ENCODE measurements around the gene WDR90.

DNA sequence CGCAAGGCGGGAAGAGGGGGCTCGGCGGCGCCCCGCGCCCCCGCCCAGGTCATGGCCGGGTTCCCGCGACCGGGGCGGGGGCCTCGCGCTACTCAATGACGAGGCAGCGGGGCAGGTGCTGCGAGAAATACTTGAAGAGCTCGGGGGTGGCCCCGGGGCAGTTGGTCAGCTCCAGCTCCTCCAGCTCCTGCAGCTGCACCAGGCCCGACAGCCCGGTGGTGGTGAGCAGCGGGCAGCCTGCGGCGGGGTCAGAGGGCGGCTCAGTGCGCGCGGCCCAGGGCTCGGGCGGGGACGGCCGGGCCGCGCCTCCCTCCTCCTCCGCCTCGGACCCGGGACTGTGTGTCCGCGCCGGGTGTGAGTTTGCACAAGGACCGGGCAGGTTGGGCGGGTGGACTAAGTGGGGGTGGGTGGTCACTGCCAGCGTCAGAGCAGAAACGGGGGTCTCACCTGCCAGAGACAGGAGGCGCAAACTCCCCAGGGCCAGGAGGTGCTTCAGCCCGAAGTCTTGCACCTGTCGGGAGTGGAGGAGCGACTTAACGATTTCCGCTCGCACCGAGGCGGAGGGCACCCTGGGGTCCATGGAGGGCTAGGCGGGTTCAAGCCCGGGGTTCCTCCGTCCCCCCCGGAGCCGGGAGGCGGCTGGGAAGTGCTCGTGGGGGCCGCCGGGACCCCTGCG is 45.2 kb downstream of the WDR90 start:
- TF ChIP-seq, protein P1, sequence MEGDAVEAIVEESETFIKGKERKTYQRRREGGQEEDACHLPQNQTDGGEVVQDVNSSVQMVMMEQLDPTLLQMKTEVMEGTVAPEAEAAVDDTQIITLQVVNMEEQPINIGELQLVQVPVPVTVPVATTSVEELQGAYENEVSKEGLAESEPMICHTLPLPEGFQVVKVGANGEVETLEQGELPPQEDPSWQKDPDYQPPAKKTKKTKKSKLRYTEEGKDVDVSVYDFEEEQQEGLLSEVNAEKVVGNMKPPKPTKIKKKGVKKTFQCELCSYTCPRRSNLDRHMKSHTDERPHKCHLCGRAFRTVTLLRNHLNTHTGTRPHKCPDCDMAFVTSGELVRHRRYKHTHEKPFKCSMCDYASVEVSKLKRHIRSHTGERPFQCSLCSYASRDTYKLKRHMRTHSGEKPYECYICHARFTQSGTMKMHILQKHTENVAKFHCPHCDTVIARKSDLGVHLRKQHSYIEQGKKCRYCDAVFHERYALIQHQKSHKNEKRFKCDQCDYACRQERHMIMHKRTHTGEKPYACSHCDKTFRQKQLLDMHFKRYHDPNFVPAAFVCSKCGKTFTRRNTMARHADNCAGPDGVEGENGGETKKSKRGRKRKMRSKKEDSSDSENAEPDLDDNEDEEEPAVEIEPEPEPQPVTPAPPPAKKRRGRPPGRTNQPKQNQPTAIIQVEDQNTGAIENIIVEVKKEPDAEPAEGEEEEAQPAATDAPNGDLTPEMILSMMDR (IDR thresholded peaks at IDR 0.05), result no peak
- no peak for TF ChIP-seq POLR2A (IDR thresholded peaks at IDR 0.05)
